Measurements from ENCODE around the gene CDH4.

CDH4 gene

DNA sequence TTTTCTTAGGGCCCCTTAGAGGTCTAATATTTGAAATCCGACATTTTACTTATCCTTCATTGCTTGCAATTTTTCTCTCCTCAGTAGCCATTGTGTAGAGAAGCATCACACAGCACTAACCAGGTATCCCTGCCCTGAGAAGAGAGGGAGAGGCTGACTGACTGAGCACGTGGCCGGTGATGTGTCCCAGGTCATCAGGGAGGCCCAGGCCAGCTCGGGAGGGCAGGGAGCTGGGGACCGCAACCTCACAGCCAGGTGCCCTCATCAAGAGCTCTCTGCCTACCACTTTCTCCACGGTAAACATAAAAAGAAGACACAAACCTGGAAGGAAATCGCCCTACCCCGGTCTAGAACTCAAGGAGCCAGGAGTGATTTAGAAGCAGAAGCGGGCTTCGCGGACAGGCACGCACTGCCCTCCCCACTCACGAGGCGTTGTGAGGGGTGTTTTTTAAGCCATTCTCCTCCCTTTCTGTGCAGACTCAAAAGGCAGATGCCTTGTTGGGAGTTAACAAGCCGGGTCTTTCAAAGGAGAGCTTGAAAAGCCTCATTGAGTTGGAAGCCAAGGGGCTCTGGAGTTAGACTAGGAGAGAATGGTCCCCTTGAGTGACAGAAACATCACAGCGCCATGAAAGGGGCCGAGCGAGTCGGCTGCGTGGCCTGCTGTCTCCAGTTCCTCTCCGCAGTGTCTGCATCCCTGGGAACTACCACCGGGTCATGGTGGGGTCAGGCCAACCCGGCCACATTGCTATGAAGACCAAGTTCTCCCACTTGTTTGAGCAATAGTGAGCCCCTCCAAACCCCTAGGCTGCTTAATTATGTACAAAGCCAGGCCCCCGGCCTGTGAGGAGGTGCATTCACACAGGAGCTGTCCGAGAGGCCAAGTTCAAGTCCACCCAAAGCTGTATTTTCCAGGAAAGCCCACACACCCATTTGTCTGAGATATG is 285.4 kb downstream of the CDH4 start:
- DNase-seq (ENCODE audit: low spot score), result no peak

DNA sequence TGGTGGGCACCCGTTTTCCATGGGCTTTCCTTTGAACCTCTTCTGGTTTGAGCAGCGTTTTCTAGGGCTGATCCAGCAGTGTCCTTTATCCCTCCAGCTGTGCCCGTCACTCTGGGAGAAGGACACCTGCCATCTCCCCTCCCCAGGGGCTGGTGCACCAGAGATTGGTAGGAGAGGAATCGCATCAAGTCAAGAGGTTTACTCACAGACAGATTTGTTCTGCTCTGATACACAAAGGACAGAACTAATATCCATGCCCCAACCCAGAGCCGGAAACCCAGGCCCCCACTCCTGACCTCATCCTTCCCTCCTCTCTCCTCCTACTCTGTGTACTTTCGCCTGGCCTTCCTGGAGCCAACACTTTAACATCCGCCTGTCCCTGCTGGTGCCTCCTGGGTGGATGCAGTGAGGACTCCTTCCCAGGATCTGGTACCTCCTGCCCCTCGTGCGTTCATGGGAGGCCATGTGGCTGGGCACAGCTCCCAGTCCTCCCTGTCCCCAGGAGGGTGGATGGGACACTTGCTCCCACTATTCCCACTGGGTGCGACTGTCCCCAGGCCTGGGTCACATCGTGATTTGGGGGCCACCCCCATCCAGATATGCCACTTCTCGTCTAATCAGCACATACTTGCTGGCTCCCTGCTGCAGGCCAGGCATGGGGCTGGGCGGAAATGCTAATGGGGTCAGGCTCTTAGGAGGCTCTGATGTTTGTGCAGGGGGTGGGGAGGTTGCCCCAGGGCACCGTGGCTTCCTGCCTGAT is 286.3 kb downstream of the CDH4 start:
- no peak for DNase-seq (ENCODE audit: low spot score)

DNA sequence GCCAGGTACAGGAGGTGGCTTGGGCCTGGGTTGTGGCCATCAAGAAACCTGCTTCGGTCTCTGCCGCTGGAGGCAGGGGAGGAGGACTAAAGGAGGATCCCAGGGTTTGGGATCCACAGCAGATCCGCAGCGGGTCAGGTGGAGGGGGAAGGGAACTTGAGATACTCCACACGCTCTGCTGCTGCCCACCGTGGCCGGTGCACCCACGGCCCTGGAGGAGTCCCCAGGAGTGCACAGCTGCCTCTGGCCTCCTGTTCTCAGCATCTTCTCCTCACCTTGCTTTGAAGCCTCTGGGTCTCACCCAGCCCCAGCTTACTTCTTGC is 286.8 kb downstream of the CDH4 start:
- no peak for DNase-seq (ENCODE audit: low spot score)

DNA sequence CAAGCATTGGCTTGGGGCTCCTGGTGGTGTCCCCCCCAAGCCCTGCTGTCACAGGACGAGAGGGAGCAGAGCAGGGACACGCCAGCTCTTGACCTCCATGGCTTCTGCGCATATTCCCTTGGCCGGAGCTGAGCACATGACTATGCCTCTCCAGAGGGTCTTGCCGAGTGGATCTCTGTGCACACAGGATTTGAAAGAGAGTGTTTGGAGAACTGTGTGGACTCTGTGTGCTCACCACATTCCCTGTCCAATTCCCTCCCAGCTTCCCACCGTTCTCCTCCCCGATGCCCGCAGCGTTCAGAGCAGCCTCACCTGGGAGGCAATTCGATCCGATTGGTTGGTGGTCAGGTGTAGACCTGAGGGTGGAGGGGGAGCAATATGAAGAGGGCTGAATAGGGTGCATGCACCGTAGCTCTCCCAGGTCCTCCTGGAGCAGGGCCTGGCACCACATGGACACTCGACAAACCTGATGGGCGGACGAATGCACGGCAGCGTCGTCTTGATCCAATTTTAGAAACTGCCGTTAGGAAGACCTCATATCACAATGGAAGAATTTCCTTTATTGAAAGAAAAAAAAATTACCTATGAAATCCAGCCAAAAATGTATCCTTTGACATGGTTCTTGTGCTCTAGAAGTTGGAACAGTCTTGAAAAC is 287.8 kb downstream of the CDH4 start:
- no peak for DNase-seq (ENCODE audit: low spot score)

DNA sequence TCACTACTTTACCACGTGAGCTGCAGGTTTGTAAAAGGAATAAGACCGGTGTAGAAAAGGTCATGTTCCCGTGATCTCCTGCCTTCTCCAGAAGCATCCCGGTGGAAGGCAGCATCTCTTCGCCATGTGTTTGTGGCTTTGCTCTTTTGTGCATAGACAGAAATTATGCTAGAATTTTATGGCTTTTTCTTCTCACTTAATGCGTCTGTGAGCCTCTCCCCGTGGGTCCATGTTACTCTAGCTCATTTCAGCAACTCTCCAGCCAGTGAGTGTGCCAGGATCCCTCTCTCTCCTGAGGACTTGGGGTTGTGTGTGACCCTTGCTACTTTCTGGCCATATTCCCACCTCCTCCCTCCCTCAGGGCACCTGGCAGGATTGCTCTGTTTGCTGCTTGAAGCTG is 289.5 kb downstream of the CDH4 start:
- no peak for DNase-seq (ENCODE audit: low spot score)

DNA sequence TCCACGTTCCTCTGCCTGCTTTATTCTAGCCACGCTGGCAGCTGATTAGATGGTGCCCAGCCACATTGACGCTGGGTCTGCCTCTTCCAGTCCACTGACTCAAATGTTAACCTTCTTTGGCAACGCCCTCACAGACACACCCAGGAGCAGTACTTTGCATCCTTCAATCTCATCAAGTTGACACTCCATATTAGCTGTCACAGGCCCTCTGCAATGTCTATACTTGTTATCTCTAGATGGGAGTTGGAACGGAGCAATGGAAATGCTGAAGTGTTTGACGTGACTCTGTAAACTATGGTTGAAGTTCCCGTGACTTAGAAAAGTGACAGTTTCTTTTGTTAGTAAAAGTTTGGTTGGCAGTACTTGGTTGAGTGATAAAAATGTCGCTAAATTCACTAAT is 291.0 kb downstream of the CDH4 start:
- DNase-seq (ENCODE audit: low spot score), result no peak

GRCh38 chr20:61543931-61544745 is 292.1 kb downstream of the CDH4 start:
- no peak for DNase-seq (ENCODE audit: low spot score)

- DNase-seq (ENCODE audit: low spot score), result no peak
Measured at GRCh38 chr20:61544910-61545889, 293.1 kb downstream of the CDH4 start.

- no peak for DNase-seq (ENCODE audit: low spot score)
Measured at GRCh38 chr20:61546641-61547040, 294.6 kb downstream of the CDH4 start.

GRCh38 chr20:61548069-61548468 is 296.0 kb downstream of the CDH4 start:
- DNase-seq (ENCODE audit: low spot score), result no peak

DNA sequence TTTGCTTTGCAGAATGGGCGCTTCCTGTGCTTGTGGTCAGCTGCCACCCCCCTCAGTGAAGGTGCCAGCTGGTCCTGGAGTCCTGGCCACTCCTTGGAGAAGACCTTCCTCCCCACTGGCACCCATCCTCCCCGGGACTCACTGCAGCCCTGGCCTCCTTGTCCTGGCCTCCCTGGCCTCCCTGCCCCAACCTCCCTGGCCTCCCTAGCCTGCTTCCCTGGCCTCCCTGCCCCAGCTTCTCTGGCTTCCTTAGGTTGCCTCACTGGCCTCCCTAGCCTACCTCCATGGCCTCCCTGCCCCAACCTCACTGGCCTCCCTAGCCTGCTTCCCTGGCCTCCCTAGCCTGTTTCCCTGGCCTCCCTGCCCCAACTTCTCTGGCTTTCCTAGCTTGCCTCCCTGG is 297.8 kb downstream of the CDH4 start:
- DNase-seq (ENCODE audit: low spot score), result no peak

- no peak for DNase-seq (ENCODE audit: low spot score)
Measured at GRCh38 chr20:61551401-61551800, 299.3 kb downstream of the CDH4 start.

GRCh38 chr20:61554617-61555016 is 302.6 kb downstream of the CDH4 start:
- no peak for DNase-seq (ENCODE audit: low spot score)

- DNase-seq (ENCODE audit: low spot score), result no peak
Measured at GRCh38 chr20:61555566-61555965, 303.5 kb downstream of the CDH4 start.

DNA sequence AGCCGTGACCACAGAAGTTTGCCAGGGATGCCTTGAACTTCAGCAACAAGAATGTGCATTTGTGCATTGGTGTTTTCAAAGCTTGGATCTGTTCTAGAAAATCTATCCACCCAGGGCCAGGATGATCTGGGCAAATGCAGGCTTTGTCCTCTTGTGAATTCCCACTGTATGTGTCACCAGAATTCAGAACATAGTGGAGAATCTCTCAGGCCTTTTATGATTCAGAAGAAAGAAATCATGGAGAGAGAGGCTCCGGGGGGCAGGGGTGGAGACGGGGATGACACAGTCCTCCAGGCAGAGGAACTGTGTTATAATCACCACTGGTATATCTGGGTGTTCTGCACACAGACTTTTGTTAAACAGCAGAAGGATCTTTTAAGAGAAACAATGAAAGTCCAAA is 304.1 kb downstream of the CDH4 start:
- DNase-seq (ENCODE audit: low spot score), result no peak

DNA sequence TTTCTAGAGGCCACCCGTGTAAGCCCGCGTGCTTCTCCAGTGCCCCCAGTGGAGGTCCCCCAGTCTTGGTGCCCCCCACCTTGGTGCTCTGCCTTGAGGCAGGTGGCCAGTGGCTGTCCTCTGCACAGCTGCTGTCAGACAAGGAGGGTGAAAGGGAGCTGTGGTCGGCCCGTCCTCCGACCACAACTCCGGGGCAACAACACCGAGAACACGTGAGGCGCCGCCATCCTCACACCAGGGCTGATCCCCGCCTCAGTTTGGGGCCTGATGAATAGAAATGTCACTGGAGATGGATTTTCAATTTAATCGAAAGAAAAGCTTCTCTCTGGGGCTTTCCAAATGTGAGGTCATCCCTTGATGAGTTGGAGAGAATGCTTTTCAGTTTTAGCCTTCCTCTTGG is 304.6 kb downstream of the CDH4 start:
- DNase-seq (ENCODE audit: low spot score), result no peak

- no peak for DNase-seq (ENCODE audit: low spot score)
Measured at GRCh38 chr20:61557621-61558020, 305.6 kb downstream of the CDH4 start.

DNA sequence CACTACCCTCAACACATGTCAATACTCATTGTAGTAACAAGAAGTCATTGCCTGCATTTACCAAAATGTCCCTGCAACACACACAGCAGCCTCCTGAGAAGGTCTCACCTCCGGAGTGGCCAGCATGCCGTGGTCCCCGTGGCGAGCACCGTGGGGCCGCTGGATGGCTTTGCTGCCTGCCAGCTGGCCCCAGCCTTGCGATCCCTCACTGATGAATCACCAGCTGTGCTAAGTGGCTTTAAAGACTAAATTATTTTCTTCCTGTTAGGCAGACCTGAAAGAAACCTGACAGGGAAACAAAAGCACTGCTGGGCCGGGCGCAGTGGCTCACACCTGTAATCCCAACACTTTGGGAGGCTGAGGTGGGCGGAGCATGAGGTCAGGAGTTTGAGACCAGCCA is 306.7 kb downstream of the CDH4 start:
- DNase-seq (ENCODE audit: low spot score), result no peak

- no peak for DNase-seq (ENCODE audit: low spot score)
Measured at GRCh38 chr20:61559706-61560315, 307.8 kb downstream of the CDH4 start.

- no peak for DNase-seq (ENCODE audit: low spot score)
Measured at GRCh38 chr20:61560361-61560853, 308.3 kb downstream of the CDH4 start.
